ENCODE measurements around the gene CA11.
"Not testable (repeated sequence)": the region's sequence is repeated elsewhere in the genome, so short reads cannot be mapped to it uniquely, and the experiment has no call there.

The CA11 gene

DNA sequence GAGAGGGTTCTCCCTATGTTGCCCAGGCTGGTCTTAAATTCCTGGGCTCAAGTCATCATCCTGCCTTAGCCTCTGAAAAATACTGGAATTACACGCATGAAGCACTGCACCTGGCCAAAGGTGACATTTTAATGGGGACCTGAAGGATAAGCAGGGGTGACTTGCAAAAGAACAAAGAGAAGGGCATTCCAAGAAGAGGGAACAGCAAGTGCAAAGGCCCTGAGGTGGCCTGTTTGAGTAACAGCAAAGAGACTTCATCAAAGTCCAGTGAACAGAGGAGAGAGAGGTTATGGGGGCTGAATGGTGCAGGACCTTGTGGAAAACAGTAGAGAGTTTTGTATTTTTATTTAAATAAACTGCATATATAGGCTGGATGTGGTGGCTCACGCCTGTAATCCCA lies 4.1 kb downstream of the CA11 start:
- no peak for DNase-seq (ENCODE audit: low read depth)

DNA sequence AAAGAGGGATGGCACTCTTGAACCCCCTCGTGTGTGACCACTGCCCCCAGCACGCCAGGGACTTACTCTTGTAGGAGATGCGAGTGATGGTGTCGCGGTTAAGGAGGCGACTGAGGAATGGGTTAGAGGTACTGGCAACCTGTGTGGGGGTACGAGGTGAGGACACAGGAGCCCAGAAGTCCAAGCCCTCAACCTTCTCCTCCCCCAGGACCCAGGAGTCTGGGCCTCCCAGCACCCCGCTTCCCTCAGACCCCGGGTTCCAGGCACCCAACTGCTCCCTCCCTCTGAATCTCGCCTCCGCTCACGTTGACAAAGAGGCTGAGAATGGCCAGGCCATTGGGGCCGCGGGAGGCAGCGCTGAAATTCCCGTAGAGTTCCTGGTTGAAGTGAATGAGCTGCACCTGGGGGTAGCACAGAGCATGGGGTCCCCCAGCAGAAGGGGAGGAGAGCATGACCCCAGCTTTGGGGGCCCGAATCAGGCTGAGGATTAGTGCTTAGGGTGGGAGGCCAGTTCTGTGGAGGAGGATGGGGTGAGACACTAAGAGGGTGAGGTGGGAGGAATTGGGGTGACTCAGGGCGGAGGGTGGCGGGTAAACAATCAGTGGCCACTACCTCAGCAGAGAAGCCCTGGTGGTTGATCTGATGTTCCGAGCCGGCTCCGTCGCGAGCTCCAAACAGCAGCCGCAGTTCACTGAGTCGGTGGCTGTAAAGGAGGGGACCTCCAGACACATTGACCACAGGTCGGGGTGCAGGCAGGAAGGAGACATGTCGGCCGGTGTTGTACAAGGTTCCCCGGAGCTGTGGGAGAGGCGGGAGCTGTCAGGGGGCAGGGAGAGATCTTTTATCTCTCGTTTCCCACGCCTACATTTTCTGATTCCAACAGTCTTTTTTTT lies 6.3 kb downstream of the CA11 start:
- no peak for DNase-seq (ENCODE audit: low read depth)

GRCh38 chr19:48638831-48639381 lies 7.1 kb downstream of the CA11 start:
- DNase-seq (ENCODE audit: low read depth), result no peak

DNA sequence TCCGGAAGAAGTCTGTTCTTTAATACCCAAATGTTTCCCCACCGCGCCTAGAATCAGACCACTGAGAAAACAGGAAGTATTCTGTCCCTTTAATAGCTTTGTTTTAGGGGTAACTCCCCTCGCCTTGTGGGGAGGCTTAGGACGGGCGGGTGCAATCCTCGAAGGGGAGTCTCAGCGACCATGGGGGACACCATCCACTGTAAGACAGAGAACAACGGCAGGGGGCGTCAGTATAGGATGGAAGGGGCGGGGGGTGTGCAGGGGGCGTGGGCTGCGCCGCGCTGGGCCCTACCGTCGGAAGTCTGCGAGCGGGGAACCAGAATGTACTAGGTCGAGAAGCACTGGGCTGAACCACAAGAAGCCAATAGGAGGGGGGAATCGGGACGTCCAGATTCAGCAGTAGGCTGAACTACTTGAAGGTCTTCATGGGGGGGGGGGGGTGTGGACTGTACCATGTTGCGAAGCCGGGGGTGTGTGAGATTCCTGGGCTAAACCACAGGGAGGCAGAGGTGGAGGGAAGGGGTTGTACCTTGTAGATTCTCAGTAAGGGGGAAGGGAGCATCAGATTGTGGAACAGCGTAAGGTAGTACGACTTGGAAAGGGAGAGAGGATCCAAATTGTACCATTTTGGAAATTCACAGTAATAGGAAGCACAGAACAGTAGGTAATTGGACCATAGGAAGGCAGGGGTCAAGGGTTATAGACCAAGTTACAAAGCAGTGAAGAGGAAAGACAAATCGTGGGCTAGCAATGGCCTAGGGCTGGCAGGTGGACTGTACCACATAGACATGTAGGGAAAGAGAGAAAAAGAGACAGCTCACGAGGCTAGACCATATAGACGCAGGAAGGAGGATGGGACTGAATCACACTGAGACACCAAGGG lies 7.8 kb downstream of the CA11 start:
- peak; percentile 99 for DNase-seq (ENCODE audit: low read depth)

GRCh38 chr19:48637449-48637947 lies 8.5 kb downstream of the CA11 start:
- DNase-seq (ENCODE audit: low read depth), result peak; percentile 100

GRCh38 chr19:48636859-48637448 lies 9.0 kb downstream of the CA11 start, which contains the start of gene DBP:
Gene DBP (minus strand): TSS chr19:48637379. CDS start chr19:48636994, 385 bp downstream.
- no peak for DNase-seq (ENCODE audit: low read depth)

DNA sequence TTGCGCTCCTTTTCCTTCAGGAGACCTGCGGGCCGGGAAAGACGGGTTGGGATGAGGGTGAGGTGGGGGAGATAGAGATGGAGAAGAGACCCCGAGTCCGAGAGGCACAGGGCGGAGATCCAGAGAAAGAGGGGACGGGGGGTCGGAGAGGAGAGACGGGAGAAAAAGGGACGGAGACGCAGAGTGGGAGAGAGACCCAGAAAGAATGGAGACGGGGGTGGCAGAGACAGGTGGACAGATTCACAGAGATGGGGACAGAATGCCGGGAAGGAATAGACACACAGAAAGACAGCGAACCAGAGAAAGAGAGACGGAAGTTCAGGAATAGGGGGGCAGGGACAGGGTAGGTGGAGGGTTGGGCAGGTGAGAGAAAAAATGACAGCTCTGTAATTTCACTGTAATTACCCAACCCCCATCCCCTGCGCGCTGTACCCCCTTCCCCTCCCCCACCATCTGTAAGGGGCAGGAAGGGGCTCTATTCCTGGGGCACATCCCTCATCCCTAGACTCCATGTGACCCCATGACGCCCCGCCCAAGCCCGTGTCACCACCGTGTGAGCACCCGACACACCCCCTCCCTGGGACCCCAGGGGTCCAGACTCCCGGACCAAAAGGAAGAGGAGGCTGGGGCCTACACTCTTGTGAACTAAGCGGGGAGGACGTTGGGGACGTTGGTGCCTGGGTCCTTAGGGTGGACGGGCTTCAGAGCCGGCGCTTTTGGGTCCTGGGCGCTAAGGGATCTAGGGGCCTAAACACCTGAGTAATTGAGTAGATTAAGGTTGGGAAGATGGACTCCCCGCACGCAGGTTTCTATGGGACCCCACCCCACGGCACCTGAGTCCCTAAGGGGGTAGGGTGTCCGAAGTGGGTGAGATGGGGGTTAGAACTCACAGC lies 9.8 kb downstream of the CA11 start:
- DNase-seq (ENCODE audit: low read depth), result no peak

DNA sequence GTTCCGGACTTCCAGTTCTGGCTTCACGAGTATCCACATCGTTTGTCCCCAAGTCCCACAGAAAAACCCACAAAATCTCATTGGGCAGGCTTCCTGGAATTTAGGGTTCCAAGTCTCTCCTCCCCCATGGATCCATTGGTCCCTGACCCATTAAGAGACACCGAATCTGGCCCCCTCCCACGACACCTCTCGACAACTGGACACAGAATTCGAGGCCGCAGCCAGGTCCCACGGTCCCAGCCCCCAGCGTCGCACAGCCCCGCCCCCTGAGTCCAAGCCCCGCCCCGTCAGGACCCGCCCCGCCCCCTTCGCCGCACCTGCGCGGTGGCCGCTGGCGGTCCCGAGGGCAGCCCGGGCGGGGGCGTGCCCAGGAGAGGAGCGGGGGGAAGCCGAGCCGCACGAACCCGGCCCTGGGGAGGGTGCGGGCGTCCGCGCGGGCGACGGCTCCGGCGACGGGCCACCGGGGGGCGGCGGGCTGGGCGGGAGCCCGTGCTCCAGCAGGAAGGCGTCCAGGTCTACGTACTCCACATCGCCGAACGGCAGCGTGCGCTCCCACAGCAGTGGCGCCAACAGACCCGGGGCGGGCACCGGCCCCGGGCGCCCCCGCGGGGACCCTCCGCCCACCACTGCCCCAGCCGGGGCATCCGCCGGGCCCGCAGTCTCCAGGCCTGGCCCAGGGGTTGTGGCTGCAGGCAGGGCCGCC lies 10.6 kb downstream of the CA11 start:
- DNase-seq (ENCODE audit: low read depth), result peak; percentile 75

DNA sequence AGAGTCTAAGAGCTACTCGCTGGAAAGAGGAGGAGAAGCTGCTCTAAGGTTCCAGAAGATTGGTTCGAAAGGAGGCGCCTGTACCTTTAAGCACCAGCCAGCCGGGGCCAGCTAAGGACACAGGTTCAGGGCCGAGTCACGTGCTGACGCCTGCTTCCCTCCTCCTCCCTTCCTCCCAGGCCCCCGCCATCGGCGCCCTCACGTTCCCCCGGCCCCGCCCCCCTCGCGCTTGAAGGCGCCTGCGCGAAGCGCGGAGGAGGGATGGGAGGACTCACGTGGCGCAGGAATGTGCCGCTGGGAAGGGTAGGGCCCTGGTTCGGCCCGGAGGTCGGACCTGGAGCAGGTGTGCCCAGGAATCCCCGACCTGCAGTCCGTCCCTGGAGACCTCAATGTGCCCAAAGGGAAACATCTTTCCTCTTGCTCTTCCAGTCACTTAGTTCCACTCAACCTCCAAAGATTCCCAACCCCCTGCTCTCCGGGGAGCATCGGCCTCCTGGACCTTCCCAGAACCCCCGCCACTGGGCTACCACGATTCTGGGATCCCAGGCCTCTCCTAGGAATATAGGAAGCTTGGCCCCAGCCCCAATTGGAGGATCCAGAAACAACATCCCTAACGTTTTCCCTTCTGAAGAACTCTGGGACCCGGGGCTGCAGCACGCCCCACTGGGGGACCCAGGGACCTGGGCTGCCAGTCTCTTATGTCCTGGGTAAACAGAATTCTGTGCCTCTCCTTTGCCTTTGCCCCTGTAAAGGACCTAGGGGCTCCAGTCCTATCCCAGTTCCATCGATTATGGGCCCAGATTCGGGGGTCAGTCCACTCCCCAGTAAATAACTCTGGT lies 11.3 kb downstream of the CA11 start:
- peak; percentile 97 for DNase-seq (ENCODE audit: low read depth)

DNA sequence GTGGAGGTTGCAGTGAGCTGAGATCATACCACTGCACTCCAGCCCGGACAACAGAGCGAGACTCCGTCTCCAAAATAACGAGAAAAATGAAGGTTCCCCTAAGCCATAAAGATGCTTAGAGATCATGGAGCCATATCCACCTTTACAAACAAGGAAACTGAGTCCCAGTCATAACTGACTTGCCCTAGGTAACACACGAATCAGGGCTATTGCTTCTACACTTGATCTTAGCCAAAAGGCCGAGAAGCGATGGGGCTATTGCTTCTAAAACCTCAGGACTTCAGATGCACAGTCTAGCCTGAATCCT lies 12.0 kb downstream of the CA11 start:
- DNase-seq (ENCODE audit: low read depth), result no peak

DNA sequence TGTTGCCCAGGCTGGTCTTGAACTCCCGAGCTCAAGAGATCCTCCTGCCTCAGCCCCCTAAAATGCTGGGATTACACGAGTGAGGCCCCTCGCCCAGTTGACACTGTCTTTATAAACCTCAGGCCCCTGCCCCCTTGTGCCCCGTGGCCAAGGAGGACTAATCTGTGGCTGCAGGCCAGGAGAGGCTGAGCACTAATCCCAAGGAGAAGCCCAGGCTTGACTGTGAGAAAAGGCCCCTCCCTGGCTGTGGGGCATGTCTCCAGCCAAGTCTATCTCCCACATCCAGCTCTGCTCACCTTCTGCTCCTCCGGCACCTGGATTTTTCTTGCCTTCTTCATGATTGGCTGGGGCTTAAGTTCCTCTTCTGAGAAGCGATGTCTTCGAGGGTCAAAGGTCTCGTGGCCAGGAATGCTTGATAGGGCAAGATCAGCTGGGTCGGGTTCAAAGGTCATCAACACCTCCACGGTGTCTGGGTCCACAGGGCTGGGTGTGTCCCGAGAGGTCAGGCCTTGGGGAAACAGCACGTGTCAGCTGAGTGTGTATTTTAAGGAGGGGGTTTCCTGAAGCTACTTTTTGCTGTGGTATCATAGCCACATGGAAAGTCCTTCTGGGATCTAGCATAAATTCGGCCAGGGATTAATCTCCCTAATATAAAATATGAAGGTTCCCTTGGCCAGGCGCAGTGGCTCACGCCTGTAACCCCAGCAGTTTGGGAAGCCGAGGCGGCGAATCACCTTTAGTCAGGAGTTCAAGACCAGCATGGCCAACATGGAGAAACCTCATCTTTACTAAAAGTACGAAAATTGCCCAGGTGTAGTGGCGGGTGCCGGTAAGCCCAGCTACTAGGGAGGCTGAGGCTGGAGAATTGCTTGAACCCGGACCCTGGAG lies 12.6 kb downstream of the CA11 start:
- no peak for DNase-seq (ENCODE audit: low read depth)

- no peak for DNase-seq (ENCODE audit: low read depth)
Measured at GRCh38 chr19:48632692-48633147, 13.3 kb downstream of the CA11 start.

DNA sequence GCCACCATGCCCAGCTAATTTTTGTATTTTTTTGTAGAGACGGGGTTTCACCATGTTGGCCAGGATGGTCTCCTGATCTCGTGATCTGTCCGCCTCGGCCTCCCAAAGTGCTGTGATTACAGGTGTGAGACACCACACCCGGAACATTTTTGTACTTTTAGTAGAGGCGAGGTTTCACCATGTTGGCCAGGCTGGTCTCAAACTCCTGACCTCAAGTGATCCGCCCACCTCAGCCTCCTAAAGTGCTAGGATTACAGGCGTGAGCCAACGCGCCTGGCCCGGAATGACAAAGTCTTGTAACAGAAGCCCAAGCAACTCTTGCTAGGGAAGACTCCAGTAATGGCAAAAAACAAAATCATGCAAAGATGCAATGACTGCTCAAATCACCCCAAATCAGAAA lies 13.7 kb downstream of the CA11 start:
- DNase-seq (ENCODE audit: low read depth), result not testable (repeated sequence)

GRCh38 chr19:48631225-48631624 lies 14.8 kb downstream of the CA11 start:
- no peak for DNase-seq (ENCODE audit: low read depth)

DNA sequence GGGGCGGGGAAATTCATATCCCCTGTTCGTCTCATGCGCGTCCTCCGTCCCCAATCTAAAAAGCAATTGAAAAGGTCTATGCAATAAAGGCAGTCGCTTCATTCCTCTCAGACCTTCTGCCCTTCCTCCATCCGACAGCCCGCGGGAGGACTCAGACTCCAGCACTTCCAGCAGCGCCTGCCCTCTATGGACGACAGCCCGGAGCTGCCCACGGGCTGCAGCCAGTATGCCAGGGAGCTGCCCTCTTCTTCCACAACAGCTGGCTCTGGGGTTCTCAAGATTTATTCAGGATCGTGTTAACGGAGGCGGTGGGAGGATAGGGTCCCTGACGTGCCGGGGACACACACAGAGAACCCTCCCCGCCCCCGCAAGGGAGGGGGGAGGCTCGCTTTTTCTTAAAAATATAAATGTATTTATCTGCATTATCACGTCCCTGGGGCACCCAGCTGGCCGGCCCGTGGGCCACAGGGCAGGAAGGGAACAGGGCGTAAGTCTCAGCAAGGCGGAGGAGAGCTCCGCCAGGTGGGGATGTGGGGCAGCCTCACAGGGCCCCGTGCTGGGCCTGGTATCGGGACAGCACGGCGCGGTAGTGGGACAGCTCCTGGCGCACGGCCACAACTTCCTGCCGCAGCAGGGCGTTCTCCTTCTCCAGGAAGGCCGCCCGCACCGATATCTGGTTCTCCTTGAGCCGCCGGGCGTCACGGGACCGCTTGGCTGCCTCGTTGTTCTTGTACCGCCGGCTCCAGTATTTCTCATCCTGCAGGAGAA lies 15.5 kb downstream of the CA11 start:
- DNase-seq (ENCODE audit: low read depth), result peak; percentile 74

DNA sequence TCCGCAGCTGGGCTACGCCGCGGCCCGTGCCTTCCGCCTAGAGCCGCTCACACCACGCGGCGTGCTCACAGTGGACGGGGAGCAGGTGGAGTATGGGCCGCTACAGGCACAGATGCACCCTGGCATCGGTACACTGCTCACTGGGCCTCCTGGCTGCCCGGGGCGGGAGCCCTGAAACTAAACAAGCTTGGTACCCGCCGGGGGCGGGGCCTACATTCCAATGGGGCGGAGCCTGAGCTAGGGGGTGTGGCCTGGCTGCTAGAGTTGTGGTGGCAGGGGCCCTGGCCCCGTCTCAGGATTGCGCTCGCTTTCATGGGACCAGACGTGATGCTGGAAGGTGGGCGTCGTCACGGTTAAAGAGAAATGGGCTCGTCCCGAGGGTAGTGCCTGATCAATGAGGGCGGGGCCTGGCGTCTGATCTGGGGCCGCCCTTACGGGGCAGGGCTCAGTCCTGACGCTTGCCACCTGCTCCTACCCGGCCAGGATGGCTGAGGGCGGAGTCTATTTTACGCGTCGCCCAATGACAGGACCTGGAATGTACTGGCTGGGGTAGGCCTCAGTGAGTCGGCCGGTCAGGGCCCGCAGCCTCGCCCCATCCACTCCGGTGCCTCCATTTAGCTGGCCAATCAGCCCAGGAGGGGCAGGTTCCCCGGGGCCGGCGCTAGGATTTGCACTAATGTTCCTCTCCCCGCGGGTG lies 16.2 kb downstream of the CA11 start:
- no peak for DNase-seq (ENCODE audit: low read depth)

DNA sequence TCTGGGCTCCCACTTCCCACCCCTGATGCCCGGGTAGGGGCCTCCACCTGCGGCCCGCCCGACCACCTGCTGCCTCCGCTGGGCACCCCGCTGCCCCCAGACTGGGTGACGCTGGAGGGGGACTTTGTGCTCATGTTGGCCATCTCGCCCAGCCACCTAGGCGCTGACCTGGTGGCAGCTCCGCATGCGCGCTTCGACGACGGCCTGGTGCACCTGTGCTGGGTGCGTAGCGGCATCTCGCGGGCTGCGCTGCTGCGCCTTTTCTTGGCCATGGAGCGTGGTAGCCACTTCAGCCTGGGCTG lies 16.7 kb downstream of the CA11 start:
- DNase-seq (ENCODE audit: low read depth), result no peak

Measured in CMK (cell line).